Measurements from ENCODE around the gene RRP1B.

DNA sequence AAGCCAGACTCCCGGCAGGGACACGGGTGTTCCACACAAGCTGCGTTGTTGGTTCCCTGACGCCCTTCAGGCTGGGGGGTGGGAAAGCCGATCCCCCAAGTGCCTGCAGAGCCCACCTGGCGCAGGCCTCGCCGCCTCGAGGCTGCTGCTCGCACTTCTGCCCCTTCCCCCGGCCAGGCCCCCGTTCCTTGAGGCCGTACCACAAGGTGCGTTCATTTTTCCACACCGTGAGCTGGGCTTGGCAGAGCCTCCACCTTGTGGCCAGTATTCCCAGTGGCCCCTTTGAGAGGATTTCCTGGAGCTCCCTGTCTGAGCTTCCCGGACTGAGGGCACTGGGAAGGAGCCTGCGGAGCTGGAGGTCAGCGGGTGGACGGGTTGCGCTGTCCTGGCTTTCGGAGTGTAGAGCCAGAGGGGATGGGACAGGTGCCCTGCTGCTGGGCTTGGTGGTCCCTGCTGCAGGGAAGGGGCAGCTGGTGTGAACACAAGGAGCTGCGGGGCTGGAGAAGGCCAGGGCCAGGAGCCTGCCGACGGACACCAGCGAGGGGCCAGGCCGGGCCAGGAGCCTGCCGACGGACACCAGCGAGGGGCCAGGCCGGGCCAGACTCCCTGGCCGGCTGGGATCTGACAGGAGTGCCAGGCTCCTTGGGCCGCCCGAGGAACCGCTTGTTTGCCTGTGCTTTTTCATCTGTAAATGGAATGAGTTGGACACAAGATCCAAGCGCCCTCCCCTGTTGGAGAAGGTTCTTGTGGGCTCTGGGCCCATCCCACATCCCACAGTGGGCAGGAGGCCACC is 78.0 kb downstream of the RRP1B start:
- TF ChIP-seq, protein P1, sequence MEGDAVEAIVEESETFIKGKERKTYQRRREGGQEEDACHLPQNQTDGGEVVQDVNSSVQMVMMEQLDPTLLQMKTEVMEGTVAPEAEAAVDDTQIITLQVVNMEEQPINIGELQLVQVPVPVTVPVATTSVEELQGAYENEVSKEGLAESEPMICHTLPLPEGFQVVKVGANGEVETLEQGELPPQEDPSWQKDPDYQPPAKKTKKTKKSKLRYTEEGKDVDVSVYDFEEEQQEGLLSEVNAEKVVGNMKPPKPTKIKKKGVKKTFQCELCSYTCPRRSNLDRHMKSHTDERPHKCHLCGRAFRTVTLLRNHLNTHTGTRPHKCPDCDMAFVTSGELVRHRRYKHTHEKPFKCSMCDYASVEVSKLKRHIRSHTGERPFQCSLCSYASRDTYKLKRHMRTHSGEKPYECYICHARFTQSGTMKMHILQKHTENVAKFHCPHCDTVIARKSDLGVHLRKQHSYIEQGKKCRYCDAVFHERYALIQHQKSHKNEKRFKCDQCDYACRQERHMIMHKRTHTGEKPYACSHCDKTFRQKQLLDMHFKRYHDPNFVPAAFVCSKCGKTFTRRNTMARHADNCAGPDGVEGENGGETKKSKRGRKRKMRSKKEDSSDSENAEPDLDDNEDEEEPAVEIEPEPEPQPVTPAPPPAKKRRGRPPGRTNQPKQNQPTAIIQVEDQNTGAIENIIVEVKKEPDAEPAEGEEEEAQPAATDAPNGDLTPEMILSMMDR (IDR thresholded peaks at IDR 0.05 in 4 of 5, conservative IDR thresholded peaks at IDR 0.05 in 1 of 5), result no peak
- no peak for TF ChIP-seq POLR2A (IDR thresholded peaks at IDR 0.05)

Measured in gastrocnemius medialis (tissue), 4 donors.